ENCODE data around the gene SNRNP27. TPM values are rescaled to one million over a fixed set of nuclear protein-coding genes. Genes with fewer than 3 reads are reported as not detected.

Gene SNRNP27
- total RNA-seq, 2 donors from 2014 or later = 30.8 to 34.8 TPM

DNA sequence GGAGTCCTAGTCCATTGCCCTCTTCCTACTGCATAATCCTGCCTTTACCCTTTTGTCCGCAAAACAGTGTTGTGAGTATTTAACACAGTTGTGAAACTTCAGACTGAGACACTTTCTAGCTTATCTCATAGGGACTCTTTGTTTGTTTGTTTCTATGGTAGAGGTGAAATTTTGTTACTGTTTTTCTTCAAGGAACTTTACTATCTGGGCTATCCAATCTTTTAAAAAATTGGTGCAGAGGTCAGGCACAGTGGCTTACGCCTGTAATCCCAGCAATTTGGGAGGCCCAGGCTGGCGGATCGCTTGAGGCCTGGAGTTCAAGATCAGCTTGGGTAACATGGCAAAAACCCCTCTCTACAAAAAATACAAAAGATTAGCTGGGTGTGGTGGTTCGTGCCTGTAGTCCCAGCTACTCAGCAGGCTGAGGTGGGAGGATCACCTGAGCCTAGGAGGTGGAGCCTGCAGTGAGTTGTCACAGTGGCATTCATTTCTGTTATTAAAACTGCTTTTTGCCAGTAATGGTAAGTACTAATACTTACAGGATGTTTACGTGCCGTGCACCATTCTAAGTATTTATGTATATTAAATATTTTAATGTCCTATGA lies 45.5 kb upstream of the SNRNP27 start:
- Histone ChIP-seq H3K4me1 (no peaks in the 10 kb centered on the region), H3K4me3 (no peak overlapping the region), H3K27me3 (no peaks in the 10 kb centered on the region), H3K9ac (ENCODE audit: low read depth in 2 of 2, low read length in 2 of 2) (no peak overlapping the region), H3K36me3 (peaks cover 9% of the 10 kb centered on the region), H3K9me3 (no peaks in the 10 kb centered on the region), H3K27ac (no peak overlapping the region)
- TF ChIP-seq, protein P1, sequence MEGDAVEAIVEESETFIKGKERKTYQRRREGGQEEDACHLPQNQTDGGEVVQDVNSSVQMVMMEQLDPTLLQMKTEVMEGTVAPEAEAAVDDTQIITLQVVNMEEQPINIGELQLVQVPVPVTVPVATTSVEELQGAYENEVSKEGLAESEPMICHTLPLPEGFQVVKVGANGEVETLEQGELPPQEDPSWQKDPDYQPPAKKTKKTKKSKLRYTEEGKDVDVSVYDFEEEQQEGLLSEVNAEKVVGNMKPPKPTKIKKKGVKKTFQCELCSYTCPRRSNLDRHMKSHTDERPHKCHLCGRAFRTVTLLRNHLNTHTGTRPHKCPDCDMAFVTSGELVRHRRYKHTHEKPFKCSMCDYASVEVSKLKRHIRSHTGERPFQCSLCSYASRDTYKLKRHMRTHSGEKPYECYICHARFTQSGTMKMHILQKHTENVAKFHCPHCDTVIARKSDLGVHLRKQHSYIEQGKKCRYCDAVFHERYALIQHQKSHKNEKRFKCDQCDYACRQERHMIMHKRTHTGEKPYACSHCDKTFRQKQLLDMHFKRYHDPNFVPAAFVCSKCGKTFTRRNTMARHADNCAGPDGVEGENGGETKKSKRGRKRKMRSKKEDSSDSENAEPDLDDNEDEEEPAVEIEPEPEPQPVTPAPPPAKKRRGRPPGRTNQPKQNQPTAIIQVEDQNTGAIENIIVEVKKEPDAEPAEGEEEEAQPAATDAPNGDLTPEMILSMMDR (IDR thresholded peaks at IDR 0.05) = no peak
- intact Hi-C loops (cut with DNase I) = no loop called here
- no peak for DNase-seq

DNA sequence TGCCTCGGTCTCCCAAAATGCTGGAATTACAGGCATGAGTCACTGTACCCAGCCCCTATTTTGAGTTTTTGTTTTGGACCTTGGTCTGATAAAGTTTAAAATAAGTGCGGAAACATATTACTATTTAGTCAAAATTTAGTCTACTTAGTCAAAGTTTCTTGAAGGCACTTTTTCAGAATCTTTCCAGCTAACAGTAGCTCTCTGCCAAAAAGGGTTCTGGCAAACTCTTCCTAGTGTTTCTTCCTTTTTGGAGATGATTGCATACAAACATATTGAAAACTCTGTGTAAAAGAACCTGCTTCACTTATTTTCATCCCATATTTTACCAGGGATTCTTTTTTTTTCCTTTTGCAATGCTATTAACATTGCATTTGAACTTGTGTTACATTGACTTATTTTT lies 35.5 kb upstream of the SNRNP27 start:
- intact Hi-C loops (cut with DNase I) = no loop called here
- Histone ChIP-seq H3K27me3 (no peaks in the 10 kb centered on the region), H3K9me3 (no peaks in the 10 kb centered on the region), H3K36me3 (no peaks in the 10 kb centered on the region), H3K9ac (ENCODE audit: low read depth in 2 of 2, low read length in 2 of 2) (no peak overlapping the region), H3K27ac (no peak overlapping the region), H3K4me1 (no peaks in the 10 kb centered on the region), H3K4me3 (no peak overlapping the region)
- no peak for DNase-seq
- TF ChIP-seq, protein P1 (IDR thresholded peaks at IDR 0.05) = no peak

DNA sequence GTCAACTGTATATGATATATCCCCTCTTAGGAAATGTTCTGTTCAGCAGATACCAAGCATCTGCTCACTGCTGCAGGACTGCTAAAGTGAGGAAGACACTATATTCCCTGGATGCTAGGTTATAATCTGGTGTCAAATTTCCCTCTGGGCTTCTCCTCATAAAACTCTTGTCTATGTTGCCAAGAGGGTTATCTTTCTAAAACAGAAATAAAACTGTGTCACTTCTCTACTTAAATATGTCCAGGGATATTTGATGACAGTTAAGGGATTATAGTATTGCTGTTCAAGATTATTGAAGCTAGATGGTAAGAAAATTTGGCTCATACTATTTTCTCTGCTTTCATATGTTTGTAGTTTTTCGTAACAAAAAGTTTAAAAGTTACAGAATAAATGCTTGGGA lies 30.5 kb upstream of the SNRNP27 start:
- intact Hi-C loops (cut with DNase I) = no loop called here
- H3K9ac ChIP-seq (ENCODE audit: low read depth in 2 of 2, low read length in 2 of 2) = no peak overlapping the region
- TF ChIP-seq, protein P1 (IDR thresholded peaks at IDR 0.05) = no peak
- H3K4me1 ChIP-seq = no peaks in the 10 kb centered on the region
- no peak overlapping the region for H3K27ac ChIP-seq
- H3K36me3 ChIP-seq = peaks cover 10% of the 10 kb centered on the region
- no peaks in the 10 kb centered on the region for H3K9me3 ChIP-seq
- no peak overlapping the region for H3K4me3 ChIP-seq
- DNase-seq = no peak
- no peaks in the 10 kb centered on the region for H3K27me3 ChIP-seq

DNA sequence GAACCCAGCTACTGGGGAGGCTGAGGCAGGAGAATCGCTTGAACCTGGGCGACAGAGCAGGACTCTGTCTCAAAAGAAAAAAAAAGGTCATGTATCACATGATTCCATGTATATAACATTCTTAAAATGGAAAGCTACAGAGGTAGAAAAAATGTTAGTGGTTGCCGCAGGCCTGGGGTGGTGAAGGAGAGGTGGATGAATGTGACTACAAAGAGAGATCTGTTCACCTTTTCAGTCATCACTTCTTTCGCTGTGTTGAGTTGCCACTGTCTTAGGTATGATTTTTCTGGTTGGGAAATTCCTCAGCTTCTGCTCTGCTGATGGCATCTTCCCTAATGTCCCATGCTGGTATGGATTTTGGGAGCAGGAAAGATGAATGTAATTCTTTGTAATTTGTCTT lies 5.3 kb upstream of the SNRNP27 start:
- H3K4me1 ChIP-seq = no peaks in the 10 kb centered on the region
- H3K9ac ChIP-seq (ENCODE audit: low read depth in 2 of 2, low read length in 2 of 2) = no peak overlapping the region
- TF ChIP-seq, protein P1 (IDR thresholded peaks at IDR 0.05) = no peak
- no peaks in the 10 kb centered on the region for H3K9me3 ChIP-seq
- no peak for DNase-seq
- no peaks in the 10 kb centered on the region for H3K27me3 ChIP-seq
- no peak overlapping the region for H3K27ac ChIP-seq
- H3K36me3 ChIP-seq = no peaks in the 10 kb centered on the region
- no peak overlapping the region for H3K4me3 ChIP-seq
- intact Hi-C loops (cut with DNase I) = no loop called here

DNA sequence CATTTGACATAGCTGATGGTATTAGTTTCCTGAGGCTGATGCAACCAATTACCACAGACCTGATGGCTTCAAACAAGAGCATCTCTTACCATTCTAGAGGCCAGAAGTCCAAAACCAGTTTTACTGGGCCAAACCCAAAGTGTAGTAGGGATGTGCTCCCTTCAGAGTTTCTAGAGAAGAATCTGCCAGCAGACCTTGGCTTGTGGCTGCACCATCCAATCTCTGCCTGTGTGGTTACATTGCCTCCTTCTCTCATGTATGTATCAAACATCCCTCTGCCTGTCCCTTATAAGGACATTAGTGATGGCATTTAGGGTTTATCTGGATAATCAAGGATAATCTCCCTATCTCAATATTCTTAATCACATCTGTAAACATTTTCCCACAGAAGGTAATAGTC lies 4.5 kb upstream of the SNRNP27 start:
- intact Hi-C loops (cut with DNase I) = no loop called here
- DNase-seq = no peak
- H3K27me3 ChIP-seq = no peaks in the 10 kb centered on the region
- TF ChIP-seq, protein P1 (IDR thresholded peaks at IDR 0.05) = no peak
- H3K4me1 ChIP-seq = no peaks in the 10 kb centered on the region
- no peak overlapping the region for H3K4me3 ChIP-seq
- H3K9me3 ChIP-seq = no peaks in the 10 kb centered on the region
- no peaks in the 10 kb centered on the region for H3K36me3 ChIP-seq
- H3K27ac ChIP-seq = no peak overlapping the region
- no peak overlapping the region for H3K9ac ChIP-seq (ENCODE audit: low read depth in 2 of 2, low read length in 2 of 2)

All from colonic mucosa (tissue), 4 donors.